KMS-11 (cell line): ENCODE data around the gene IER2.
A peak's percentile ranks its signal among the peaks of the same experiment; 100 is the strongest.

Experiments used
- H2AFZ ChIP-seq: fragments of 200-600 bp; sonication (generic); 2 replicates; pipeline ENCODE4 v1.6.1; 2016; ENCODE audit warnings: antibody characterized with exemption, mixed run types, low read depth
- H3K27ac ChIP-seq: fragments of 200-600 bp; sonication (generic); 2 replicates; pipeline ENCODE4 v1.6.1; 2016; ENCODE audit warnings: mild to moderate bottlenecking, mixed run types
- H3K27me3 ChIP-seq: fragments of 200-600 bp; sonication (generic); 2 replicates; pipeline ENCODE4 v1.6.1; 2017; ENCODE audit warnings: mild to moderate bottlenecking, low read depth, mixed run types, moderate library complexity; ENCODE audit not compliant: insufficient read depth
- H3K36me3 ChIP-seq: fragments of 200-600 bp; sonication (generic); 2 replicates; pipeline ENCODE4 v1.6.1; 2017; ENCODE audit warnings: mild to moderate bottlenecking, mixed run types; ENCODE audit not compliant: insufficient read depth
- H3K4me1 ChIP-seq: fragments of 200-600 bp; sonication (generic); 2 replicates; pipeline ENCODE4 v1.6.1; 2016; ENCODE audit warnings: mild to moderate bottlenecking, low read depth, mixed run types; ENCODE audit not compliant: poor library complexity, severe bottlenecking
- H3K4me2 ChIP-seq: fragments of 200-600 bp; sonication (generic); 2 replicates; pipeline ENCODE4 v1.7.0; 2016; ENCODE audit warnings: mild to moderate bottlenecking, mixed run types
- H3K4me3 ChIP-seq: fragments of 200-600 bp; sonication (generic); IDR thresholded peaks from 2 replicates; pipeline ENCODE4 v1.6.1; 2017; ENCODE audit warnings: low read depth, low read length, mixed read lengths; ENCODE audit not compliant: insufficient read depth
- H3K79me2 ChIP-seq: fragments of 200-600 bp; sonication (generic); 2 replicates; pipeline ENCODE4 v1.6.1; 2016; ENCODE audit warnings: low read depth, mixed run types; ENCODE audit not compliant: insufficient read depth
- H3K9ac ChIP-seq: fragments of 200-600 bp; sonication (generic); 2 replicates; pipeline ENCODE4 v1.6.1; 2016; ENCODE audit warnings: mild to moderate bottlenecking, mixed run types
- H4K20me1 ChIP-seq: fragments of 200-600 bp; sonication (generic); 2 replicates; pipeline ENCODE4 v1.6.1; 2016; ENCODE audit warnings: mild to moderate bottlenecking, mixed run types; ENCODE audit not compliant: insufficient read depth
- CTCF ChIP-seq: fragments of 200-600 bp; sonication (generic); conservative IDR thresholded peaks from 2 replicates; pipeline ENCODE4 v1.6.1; 2017; ENCODE audit warnings: low read depth, mild to moderate bottlenecking, antibody characterized with exemption, low read length, moderate library complexity, mixed read lengths

IER2 gene

GRCh38 chr19:13151605-13152355 lies 1.6 kb downstream of the IER2 start:
- Histone ChIP-seq H3K27ac (peak overlapping the region; percentile 96), H3K4me3 (peak overlapping the region; percentile 30), H3K9ac (peak overlapping the region; percentile 98), H3K4me1 (peaks cover 23% of the 10 kb centered on the region), H3K27me3 (no peaks in the 10 kb centered on the region; the same call in 1 of the 2 replicates), H3K36me3 (no peaks in the 10 kb centered on the region), H2AFZ (peak overlapping the region; percentile 99), H4K20me1 (no peaks in the 10 kb centered on the region), H3K79me2 (peaks cover 13% of the 10 kb centered on the region; the same call in 1 of the 2 replicates), H3K4me2 (peak overlapping the region; percentile 100)
- TF ChIP-seq CTCF, result no peak

- H3K27ac ChIP-seq, result peak overlapping the region; percentile 96
- H3K4me2 ChIP-seq, result peak overlapping the region; percentile 100
- peak overlapping the region; percentile 98 for H3K9ac ChIP-seq
- H3K4me1 ChIP-seq, result peaks cover 24% of the 10 kb centered on the region
- TF ChIP-seq CTCF, result no peak
- H3K36me3 ChIP-seq, result no peaks in the 10 kb centered on the region
- no peaks in the 10 kb centered on the region for H4K20me1 ChIP-seq
- peak overlapping the region; percentile 30 for H3K4me3 ChIP-seq
- H2AFZ ChIP-seq, result peak overlapping the region; percentile 99
- H3K79me2 ChIP-seq, result peaks cover 13% of the 10 kb centered on the region; the same call in 1 of the 2 replicates
- H3K27me3 ChIP-seq, result no peaks in the 10 kb centered on the region; the same call in 1 of the 2 replicates
These were observed 2.3 kb downstream of the IER2 start for GRCh38 chr19:13152356-13152973.

GRCh38 chr19:13152974-13153568 lies 2.9 kb downstream of the IER2 start:
- 0 out of 2 replicates have a peak, but pooled peaks have one; percentile 23 for TF ChIP-seq CTCF
- peak overlapping the region; percentile 100 for H3K4me2 ChIP-seq
- peak overlapping the region; percentile 98 for H3K9ac ChIP-seq
- H4K20me1 ChIP-seq, result no peaks in the 10 kb centered on the region
- H3K27me3 ChIP-seq, result no peaks in the 10 kb centered on the region; the same call in 1 of the 2 replicates
- peaks cover 13% of the 10 kb centered on the region; the same call in 1 of the 2 replicates for H3K79me2 ChIP-seq
- H2AFZ ChIP-seq, result peak overlapping the region; percentile 99
- H3K36me3 ChIP-seq, result no peaks in the 10 kb centered on the region
- H3K27ac ChIP-seq, result peak overlapping the region; percentile 96
- H3K4me3 ChIP-seq, result peak overlapping the region; percentile 30
- peaks cover 24% of the 10 kb centered on the region for H3K4me1 ChIP-seq

- Histone ChIP-seq H3K9ac (peak overlapping the region; percentile 98), H3K4me1 (peaks cover 24% of the 10 kb centered on the region), H3K36me3 (no peaks in the 10 kb centered on the region), H4K20me1 (no peaks in the 10 kb centered on the region), H2AFZ (no peak overlapping the region), H3K4me3 (no peak overlapping the region), H3K4me2 (peak overlapping the region; percentile 100), H3K27me3 (no peaks in the 10 kb centered on the region; the same call in 1 of the 2 replicates), H3K79me2 (peaks cover 13% of the 10 kb centered on the region; the same call in 1 of the 2 replicates), H3K27ac (peak overlapping the region; percentile 96)
- no peak for TF ChIP-seq CTCF
These were observed 3.5 kb downstream of the IER2 start for GRCh38 chr19:13153569-13154240.
